ENCODE data around the gene ECHDC1. TPM values are rescaled to one million over a fixed set of nuclear protein-coding genes. Genes with fewer than 3 reads are reported as not detected.

ECHDC1 gene
- total RNA-seq, 6 experiments from 2014 or later: 41.3 to 51.7 (median 45.7) TPM

DNA sequence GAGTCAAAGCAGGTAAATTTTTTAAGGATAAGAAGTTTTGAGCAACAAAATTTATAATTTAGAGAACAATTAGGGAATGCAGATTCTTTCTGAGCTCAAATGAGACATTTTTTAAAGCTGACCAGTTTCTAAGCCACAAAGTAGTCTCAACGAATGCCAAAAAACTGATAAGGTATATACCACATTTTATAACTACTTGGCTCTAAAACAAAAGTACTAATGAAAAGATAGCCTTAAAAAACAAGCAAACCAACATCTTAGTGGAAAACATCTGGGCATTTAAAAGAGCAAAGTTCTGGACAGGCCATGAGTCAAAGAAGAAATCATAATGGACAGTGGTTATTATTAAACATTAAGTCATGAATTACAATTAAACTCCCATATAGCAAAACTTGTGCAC lies 99.9 kb downstream of the ECHDC1 start:
- Histone ChIP-seq H3K36me3 (no peaks in the 10 kb centered on the region), H3K27me3 (no peaks in the 10 kb centered on the region), H3K4me3 (no peak overlapping the region), H3K9me3 (no peaks in the 10 kb centered on the region), H3K4me1 (no peaks in the 10 kb centered on the region), H3K27ac (no peak overlapping the region)
- no peak for ATAC-seq
- DNase-seq: no peak
- 65% methylated on average over 1 of the region's 1 CpG for WGBS (ENCODE audit: insufficient coverage, low coverage, low lambda C conversion rate, missing lambda C conversion rate)
- intact Hi-C loops (cut with DNase I): no loop called here
- TF ChIP-seq, protein P1, sequence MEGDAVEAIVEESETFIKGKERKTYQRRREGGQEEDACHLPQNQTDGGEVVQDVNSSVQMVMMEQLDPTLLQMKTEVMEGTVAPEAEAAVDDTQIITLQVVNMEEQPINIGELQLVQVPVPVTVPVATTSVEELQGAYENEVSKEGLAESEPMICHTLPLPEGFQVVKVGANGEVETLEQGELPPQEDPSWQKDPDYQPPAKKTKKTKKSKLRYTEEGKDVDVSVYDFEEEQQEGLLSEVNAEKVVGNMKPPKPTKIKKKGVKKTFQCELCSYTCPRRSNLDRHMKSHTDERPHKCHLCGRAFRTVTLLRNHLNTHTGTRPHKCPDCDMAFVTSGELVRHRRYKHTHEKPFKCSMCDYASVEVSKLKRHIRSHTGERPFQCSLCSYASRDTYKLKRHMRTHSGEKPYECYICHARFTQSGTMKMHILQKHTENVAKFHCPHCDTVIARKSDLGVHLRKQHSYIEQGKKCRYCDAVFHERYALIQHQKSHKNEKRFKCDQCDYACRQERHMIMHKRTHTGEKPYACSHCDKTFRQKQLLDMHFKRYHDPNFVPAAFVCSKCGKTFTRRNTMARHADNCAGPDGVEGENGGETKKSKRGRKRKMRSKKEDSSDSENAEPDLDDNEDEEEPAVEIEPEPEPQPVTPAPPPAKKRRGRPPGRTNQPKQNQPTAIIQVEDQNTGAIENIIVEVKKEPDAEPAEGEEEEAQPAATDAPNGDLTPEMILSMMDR (IDR thresholded peaks at IDR 0.05): no peak
- TF ChIP-seq POLR2A (IDR thresholded peaks at IDR 0.05): no peak

Small RNA genes lying within 50 kb of the gene (small RNA-seq; reads per million reads assigned to genes)
- 0 reads per million in 2 experiments for gene RNA5SP217

Other genes starting within 250 kb of the ECHDC1 start
- gene RSPO3, start 224.9 kb downstream of the ECHDC1 start, total RNA-seq: 1 to 10 TPM in 4 of 6 experiments, under 1 TPM in 2; 0.75 to 3.6 (median 1.3) TPM
- gene RNF146, start 76.7 kb downstream of the ECHDC1 start, total RNA-seq: 10 to 100 TPM; 12.8 to 19.5 (median 14.9) TPM
- under 1 TPM in 4 of 6 experiments, not detected in 2; 0.06 to 0.33 (median 0.16) TPM for gene KIAA0408, start 115.8 kb upstream of the ECHDC1 start, total RNA-seq
- gene C6orf58, start 233.6 kb upstream of the ECHDC1 start, total RNA-seq: not detected